Fibroblast of skin of scalp (primary cell): ENCODE data around the gene YPEL2.
"Not testable (repeated sequence)": the region's sequence is repeated elsewhere in the genome, so short reads cannot be mapped to it uniquely, and the experiment has no call there.

Experiments used
- DNase-seq: peaks from one replicate; pipeline ENCODE4 v3.0.0-alpha.2; 2013

The YPEL2 gene

DNA sequence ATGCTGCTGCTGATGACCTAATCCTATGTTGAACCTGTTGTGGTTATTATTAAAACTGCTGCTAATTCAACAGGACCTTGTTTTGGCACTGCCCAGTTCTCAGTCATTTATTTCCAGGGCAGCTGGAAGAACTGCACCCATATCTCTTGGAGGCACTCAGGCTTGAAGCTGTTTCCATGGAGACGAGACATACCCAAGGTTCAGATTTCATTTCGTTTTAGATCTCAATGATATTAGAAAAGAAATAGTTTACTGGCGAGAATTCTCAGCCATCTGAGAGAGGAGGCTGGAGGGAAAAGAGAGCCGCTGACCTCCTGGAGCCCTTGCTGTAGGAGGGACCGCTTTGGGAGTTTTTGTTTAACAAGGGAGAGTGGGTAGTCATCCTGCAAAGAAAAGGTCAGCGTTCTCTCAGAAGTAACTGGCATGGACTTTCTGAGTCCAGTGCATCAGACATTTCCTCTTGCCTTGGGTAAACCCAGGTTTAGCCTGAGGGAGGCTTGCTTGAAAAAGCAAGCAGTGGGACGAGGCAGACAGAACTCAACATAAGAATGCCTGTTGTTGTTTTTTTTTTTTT is 75.4 kb downstream of the YPEL2 start:
- DNase-seq: peak; percentile 54

DNA sequence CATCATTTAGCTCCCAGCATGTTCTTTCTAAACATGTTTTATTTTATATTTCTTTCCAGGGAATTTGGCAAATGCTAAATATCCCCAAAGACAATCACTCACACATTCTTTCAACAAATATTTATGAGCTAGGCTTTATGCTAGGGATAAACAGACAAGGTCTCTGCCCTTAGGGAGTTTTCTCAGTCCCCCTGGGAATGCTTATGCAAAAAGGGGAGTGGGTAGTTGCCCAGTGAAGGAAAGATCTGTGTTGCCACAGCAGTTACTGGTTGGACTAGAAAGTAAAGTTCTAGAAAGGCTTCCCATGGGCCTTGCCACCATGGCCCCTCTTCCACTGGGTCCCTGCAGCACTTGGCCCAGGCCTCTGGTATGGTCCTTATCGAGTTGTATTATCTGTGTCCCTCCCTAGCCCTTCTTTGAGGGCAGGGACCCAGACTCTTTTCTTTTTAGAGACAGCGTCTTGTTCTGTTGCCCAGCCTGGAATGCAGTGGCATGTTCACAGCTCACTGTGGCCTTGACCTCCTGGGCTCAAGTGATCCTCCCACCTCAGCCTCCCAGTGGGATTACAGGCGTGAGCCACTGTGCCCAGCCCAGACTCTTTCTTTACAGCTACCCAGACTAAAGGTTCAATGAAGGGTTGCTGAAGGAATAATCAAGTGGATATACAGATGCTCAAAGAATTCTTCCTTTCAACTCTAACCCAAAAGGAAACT is 78.0 kb downstream of the YPEL2 start:
- DNase-seq: no peak

DNA sequence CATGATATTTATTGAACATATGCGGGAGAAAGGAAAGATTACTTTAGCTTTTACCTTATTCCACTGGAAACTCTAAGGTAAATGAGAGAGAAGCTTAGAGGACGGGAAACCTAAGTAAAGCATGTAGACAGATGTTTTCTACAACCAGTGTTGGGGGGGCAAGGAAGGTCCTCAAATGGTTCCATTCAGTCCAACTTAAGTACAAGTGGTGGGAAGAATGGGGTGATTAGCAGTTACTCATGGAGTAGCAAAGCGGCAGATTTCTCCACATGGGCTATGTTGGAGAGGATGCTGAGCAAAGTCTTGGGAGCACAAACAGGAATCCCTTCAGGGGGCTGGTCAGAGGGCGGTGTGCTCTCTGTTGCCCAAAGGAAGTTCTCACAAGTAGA is 78.6 kb downstream of the YPEL2 start:
- DNase-seq: no peak

DNA sequence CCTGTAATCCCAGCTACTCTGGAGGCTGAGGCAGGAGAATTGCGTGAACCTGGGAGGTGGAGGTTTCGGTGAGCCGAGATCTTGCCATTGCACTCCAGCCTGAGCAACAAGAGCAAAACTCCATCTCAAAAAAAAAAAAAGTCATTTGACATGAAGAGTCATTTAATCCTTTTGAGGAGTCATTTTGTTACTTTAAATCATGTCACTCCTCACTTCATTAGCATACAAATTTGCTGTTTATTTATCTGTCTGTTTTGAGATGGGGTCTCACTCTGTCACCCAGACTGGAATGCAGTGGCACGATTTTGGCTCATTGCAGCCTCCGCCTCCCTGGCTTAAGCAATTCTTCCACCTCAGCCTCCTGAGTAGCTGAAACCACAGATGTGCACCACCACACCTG is 81.0 kb downstream of the YPEL2 start:
- DNase-seq: not testable (repeated sequence)

DNA sequence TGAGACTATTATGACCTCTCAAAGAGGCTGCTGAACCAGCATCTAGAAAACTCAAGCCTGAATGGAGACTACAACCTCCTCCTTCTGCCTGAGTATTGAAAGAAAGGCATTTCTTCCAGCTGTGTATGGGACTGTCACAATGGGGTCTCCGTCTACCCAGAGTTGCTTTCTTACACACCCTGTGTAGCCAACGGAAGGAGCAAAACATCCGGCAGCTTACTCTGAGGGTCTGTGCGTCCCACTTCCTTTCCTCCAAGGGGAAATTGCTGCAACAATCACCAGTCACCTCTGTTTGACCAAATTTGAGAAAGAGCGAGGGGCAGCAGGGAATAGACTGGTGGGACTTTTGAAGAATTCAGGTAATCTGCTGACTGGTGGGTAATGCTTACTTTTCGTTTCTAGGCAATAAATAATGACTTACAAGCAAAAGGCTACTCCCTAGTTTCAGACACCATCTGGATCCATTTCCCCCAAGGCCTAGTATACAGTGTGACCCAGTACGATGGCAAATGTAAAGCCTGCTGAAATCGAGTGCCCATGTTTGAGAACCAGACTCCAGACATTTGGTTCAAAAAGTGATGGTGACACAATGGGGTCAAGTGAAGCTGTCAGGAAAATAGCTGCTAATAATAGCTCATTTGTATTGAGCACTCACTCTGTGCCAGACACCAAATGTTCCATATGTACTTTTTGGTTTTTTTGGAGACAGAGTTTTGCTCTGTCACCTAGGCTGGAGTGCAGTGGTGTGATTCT is 81.7 kb downstream of the YPEL2 start:
- DNase-seq: no peak

DNA sequence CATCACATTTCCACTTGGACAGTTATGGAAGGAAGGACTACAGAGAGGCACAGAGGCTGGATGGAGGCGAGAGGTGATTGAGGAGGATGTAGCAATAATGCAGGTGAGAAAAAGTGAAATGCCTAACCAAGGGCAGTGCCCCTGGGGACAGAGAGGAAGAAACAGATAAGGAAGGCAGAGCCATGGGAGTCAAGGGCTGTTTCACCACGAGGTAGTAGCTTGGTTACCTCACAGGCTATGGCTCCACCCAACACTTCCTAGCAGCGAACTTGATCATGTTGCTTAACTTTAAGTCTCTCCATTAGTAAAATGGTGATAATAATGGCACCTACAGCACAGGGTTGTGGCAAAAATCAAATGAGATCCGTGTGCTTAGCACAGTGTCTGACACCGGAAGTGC is 83.9 kb downstream of the YPEL2 start:
- no peak for DNase-seq

DNA sequence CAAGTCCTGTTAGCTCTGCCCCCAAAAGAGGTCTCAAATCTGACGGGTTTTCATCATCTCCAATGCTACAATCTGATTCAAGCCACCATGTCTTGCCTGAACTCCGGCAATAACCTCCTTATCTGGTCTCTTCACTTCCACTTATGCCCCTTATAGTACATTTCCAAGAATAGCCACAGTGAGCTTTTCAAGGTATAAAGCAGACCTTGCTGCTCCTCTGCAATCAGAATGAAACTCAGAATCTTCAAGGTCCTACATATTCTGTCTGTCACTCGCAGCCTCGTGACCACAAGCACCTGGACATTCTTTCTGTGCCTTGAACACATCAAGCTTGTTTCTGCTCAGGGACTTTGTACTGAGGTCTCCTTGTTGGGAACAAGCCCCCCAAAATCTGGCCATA is 84.7 kb downstream of the YPEL2 start:
- no peak for DNase-seq

DNA sequence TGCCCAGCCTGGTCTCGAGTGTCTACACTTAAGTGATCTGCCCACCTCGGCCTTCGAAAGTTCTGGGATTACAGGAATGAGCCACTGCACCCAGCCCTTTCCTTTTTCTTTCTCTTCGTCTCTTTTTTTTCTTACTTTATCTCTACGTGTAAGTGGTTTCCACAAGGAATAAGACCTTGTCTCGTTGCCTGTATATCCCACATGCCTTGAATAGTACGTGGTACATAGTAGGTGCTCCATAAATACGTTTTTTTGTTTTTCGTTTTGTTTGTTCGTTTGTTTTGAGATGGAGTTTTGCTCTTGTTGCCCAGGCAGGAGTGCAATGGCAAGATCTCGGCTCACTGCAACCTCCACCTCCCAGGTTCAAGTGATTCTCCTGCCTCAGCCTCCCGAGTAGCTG is 86.0 kb downstream of the YPEL2 start:
- DNase-seq: no peak

DNA sequence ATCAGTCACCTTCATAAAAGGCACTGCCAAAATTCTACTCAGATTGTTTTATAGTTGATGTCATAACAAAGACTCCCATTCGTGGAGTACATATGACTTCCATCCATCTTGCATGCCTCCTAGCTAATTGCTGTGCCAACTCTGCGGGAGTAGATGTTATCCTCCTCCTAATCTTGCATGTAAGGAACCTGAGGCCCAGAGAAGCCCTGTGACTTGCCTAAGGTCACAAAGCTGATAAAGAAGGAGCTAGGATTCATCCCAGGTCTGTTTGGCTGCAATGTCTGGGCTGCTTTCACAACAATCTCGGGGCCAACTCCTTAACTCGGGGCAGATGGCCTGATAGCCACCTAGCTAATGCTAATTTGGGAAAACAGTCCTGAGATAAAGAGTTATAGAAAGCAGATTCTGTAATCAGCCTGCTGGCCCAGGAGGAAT is 87.3 kb downstream of the YPEL2 start:
- DNase-seq: no peak

DNA sequence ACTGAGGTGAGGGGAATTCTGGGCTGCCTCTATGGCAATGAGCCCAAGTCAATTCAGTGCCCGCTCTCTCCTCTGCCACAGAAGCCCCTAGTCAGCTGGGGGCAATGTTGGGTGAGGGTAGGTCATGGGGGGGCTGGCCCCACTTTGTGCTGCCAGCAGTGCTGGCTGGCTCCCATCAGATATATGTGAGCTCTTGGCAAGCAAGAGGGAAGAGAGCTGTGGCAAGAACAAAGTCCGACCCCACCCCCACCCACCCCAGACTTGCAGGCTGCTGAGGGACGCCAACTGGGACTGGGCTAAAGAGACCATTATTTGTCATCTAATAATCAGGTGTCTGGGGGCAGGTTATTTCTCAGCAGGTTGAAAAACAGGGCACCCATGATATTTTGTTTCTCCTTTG is 89.4 kb downstream of the YPEL2 start:
- DNase-seq: no peak

DNA sequence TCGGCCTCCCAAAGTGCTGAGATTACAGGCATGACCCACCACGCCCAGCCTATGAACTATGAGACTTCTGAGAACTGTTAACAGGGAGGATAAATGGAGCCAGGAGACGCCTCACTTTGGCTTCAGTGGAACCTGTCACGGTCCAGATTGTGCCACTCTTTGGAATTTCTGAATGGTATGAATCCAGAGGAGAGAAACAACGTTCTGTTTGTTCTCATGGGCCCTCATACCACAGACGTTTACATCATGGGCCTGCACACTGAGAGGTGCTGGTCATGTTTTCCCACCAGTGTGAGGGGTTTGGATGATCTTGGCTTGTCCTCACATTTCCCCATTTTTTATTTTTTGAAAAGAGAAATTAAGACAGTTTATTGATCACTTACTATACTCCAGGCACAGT is 90.3 kb downstream of the YPEL2 start:
- no peak for DNase-seq

DNA sequence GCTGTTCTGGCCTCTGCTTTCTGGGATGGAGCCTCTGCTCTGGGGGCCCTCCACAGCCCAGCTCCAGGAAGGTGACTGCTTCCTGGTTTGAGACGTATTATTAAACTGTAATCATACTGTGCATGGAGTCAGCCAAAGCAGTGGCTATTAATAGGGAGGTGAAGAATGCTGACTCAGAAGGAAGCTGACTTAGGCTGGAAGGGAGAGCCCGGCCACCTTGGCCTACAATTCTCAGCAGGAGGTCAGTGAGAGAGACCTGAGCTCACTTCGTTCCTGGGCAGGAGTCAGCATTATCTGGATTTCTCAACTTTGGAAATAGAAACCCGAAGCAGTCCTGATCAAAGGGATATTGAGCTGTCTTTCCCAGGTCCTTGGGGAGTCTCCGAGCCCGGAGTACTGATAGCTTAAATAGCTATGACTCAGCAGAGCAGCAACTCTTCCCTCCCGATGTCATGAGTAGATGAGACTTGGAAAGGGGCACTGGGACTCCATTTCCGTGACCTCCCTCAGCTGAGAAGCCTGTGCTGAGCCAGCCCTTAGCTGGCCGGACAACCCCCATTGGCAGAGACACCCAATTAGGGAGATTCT is 91.8 kb downstream of the YPEL2 start:
- DNase-seq: peak; percentile 84

DNA sequence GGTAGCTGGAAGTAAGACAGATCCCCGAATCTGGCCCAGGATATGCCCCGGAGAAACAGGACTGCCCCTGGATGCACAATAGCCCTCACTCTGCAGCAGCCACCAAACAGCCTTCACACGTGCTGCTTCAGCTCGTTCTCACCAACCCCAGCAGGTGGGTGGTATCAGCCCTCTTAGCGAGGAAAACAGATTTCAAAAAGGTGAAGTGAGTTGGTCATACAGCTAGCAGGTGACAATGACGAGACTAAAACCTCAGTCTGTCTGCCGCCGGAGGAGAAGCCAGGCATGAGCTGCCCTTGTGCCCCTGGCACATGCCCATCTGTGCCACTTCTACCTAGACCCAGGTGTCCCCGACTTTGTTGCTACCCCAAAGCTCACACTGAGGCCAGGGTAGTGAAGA is 92.4 kb downstream of the YPEL2 start:
- DNase-seq: no peak

DNA sequence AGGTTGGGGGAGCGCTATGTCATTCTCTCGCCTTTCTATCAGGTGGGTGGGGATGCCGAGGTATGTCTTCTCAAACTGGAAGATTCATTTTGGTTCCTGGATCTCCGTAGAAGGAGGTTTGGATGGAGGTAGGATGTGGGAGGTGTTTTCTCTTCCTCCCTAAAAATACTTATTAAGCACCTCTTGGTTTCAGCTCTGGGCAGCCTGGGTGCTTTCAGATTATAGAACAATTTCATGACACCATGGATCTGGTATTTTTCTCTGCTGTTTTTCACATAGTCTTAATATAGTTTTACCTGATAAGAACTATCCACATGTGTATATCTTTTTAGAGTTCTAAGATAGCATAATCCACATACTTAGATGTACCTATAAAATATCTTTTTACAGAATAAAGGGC is 92.9 kb downstream of the YPEL2 start:
- DNase-seq: no peak

DNA sequence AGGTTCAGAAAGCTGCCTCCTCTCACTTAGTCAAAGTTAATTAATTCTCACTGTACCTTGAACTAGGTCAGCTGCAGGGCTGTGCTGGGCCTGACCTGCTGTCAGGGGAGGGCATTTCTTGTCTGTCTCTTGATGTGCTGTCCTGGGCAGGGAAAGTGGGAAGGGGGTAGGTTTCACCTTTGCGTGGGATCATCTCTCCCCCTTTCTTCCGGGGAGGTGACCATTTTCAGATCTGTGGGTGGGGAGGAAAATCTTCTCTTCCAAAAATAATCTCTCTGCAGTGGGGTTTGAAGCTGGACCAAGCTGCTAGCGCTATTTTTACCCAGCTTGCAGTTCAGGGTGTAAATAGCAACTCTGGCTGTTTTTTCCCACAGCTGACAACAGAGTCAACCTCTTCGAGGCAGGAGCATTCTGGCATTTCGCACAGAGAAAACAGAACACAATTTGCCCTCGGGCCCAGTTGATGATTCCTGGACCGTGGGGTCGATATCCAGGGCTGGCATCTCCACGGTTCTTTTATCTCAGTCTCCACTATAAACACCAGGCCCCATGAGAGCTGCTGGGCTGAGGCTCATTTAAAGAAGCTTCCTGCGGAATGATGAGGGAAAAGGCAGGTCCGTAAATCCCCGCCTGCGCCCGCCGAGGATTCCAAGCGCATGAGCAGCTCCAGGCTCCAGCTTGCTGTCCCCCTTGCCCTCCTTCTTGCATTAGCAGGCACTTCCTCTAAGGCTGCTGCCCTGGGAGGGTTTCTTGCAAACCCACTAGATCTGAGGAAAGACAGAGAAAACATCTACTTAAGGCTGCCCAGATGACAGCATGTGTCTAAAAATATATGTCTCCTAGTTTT is 93.9 kb downstream of the YPEL2 start:
- DNase-seq: peak; percentile 77

DNA sequence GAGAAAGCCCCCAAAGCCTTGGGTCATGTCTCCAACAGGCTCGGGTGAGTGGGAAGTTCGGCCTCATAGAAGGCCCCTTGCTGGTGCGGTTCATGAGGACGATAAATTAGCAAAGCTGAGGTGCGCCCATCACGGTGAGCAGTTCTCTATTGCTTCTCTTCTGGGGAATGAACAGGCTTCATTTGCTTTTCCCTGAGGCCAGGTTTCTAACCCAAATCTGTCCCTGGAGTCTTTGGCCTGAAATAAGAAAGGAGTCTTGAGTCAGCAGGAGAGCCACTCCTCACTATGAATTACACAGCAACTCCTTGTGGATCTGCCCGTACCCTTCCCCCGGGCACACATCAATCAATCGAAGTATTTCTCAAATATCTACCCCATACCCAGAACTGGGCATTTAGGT is 94.6 kb downstream of the YPEL2 start:
- no peak for DNase-seq

DNA sequence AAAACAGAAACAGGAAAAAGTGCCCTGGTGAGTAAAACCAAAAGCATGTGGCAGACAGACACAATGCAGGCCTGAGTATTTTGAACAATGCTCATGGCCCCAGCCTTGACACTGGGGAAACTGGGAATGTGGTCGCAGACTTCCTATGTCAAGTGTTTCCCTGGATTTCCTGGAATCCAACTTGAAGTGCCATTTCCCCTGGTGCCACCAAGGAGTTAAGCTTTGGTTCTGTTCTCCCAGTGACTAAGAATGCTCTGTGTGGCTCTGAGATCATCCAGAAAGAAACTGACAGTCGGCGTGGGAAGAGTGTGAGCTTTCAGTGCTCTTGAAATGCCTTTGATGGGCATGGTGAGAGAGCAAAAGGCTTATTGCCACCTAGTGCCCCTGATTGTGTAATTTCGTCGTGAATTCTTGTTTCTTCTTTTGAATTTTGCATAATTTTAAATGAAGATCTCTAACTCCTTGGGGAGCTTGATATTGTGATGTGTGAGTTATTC is 96.0 kb downstream of the YPEL2 start:
- DNase-seq: peak; percentile 83

DNA sequence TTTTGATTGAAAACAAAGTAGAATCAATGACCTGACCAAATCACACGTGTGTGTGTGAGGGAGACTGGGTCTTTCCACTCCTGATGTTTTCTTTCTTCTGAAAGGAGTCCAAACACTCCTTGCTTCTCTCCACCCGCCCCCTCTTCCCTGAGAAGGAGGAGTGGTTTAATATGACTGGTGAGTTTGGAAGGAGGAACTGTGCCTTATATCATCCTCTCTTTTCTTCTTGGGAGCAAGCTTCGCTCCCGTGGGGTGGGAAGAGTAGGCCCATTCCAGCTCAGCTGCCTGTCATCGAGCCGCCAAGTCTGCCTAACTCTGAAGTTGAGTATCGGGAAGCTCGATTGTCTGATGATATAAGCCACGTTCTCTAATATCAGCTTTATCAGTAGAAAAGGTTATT is 96.5 kb downstream of the YPEL2 start:
- peak; percentile 48 for DNase-seq

DNA sequence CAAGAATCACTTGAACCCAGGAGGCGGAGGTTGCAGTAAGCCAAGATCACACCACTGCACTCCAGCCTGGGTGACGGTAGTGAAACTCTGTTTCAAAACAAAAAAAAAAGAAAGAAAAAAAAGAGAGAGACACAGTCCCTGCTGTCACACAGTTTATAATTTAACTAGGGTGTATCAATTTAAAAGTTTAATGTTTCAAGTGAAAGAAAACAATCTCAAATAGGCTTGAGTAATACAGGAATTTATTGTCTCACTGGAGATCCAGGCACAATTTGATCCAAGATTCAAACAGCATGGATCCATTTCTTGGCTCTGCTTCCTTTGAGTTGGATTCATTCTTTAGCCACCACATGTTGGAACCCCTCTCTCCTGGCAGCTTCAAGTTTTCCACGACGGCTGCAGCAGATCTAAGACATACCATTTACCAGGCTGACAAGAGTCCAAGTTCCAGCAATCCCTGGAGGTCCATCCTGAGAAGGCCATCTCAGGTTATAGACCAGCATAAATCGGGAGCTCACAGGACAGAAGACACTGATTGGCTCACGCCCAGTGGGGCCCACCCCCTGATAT is 97.5 kb downstream of the YPEL2 start:
- peak; percentile 13 for DNase-seq

DNA sequence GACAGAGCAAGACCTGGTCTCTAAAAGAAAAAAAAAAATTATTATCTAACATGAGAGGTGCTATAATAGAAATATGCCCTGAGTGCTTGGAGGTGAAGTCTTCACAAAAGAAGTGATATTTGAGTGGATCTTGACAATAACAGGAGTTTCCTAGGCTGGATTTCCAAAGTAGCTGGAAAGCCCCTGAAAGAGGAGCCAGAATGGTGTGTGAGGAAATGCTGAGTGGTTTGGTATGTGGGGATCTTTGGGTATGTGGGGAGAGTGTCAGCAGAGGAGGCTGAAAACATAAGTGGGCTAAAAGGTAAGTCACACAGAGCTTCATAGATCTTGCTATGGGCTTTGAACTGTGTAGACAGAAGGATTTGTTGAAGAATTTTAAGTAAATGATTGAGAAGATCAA is 100.1 kb downstream of the YPEL2 start:
- no peak for DNase-seq

DNA sequence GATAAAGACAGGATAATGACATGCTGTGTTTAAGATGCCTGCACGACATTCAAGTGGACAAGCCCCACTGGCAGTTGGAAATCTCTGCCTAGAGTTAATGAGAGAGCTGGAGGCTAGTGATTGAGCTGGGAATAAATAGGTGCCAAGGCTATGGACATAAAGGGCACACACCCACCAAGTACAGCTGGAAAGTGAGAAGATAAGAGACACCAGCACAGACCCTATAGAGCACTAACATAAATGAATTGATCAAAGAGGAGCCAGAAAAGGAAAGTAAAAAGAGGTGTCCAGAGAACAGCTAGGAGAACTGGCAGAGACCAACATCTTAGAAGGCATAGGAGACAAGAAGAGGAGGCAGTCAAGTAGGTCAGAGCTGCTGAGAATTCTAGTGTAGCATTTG is 101.2 kb downstream of the YPEL2 start:
- DNase-seq: no peak

DNA sequence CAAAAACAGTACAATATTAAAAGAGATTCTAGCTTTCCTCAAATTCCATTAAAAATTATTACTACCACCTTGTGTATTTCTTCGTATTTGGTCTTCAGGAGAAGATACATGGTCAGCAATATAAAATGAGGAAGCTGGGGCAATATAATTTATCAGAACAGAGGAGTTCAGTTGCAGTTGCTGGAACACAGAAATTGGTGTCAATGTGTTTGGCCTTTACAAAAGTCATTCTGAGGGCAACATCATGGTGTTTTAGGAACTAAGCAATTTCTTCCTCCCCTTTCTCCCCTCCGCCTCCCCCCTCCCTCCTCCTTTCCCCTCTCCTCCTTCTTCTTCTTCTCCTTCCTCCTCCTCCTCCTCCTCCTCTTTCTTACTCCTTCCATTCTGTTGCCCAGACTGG is 102.1 kb downstream of the YPEL2 start:
- DNase-seq: no peak
